Measurements from ENCODE around the gene NLGN4X.
A peak's percentile ranks its signal among the peaks of the same experiment; 100 is the strongest.

Gene NLGN4X

GRCh38 chrX:6228720-6229119, at the start of gene NLGN4X:
TSS of gene NLGN4X (minus strand) at chrX:6228867. CDS start at chrX:6151466, 77,401 bp downstream.
- DNase-seq, result peak; percentile 50

DNA sequence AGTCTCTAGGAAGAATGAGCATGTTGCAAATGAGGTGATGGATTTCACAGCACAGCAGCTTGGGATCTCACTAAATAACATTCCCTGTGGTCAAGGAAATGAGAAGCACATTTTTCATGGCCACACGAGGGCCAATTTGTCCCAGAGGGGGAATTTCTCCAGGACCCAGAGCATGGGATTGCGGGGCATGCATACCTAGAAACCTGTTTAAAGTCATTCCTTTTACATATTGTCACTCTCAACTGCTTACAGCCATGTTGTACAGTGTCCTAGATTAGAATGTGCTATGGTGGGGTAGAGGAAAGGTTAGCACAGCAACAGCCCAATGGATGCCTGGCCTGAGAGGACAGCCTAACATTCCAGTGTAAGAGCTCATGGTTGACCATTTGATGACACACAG, 37.4 kb upstream of the NLGN4X start:
- DNase-seq, result peak; percentile 46

DNA sequence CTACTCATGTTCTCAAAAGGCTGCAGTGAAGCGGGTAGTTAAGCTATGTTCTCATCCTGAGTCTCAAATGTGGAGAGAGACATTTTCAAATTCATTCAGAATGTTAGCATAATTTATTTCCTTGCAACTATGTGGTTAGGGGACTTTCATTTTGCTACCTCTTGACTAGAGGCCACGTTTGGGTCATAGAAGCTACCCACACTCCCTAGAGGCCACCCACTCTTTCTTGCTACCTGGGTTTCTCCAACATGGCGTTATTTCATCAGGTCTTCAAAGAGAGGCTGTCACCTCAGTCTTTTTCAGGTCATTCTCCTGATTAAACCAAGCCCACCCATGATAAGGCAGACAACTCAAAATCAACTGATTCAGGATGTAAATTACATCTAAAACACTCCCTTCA, 34.3 kb upstream of the NLGN4X start:
- DNase-seq, result no peak

- DNase-seq, result no peak
Measured at GRCh38 chrX:6257025-6257424, 28.4 kb upstream of the NLGN4X start.

- DNase-seq, result no peak
Measured at GRCh38 chrX:6244666-6245065, 16.0 kb upstream of the NLGN4X start.

DNA sequence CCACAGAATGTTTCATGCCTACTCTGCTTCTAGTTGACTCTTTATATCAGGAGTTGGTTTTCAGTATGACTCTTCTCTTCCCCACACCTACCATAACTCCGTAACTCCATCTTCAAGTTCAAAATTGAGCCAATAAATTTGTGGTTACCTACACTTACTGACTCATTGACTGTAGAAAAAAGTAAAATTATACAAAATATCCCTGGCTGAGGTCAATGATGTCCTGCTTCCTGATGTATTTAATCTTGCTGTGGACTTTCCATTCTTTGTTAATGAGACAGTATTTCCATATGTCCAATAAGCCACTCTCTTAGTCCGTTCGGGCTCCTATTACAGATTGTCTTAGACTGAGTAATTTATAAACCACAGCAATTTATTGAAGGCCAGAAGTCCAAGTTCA, 9.9 kb upstream of the NLGN4X start:
- no peak for DNase-seq

- DNase-seq, result no peak
Measured at GRCh38 chrX:6227935-6228334, 732 bp downstream of the NLGN4X start.

DNA sequence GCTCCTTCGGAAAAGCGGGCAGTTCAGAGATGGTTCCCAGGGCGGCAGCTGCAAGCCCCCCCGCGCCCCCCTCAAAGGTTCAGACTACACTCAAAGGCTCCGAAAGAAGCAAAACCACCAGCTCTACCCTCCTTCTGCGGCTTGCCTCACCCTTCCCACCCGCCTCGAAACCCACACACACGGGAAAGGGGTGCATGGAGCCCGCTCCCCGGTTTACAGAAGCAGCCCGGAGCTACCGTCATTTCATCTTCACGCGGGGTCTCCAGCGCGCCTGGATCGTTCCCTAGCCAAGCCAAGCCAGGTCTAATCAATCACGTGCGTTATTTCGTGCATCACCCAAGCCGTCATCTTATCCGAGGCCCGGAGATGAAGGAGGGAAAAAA, 1.2 kb downstream of the NLGN4X start:
- no peak for DNase-seq

- peak; percentile 58 for DNase-seq
Measured at GRCh38 chrX:6226596-6227452, 1.8 kb downstream of the NLGN4X start.

GRCh38 chrX:6225911-6226595, 2.6 kb downstream of the NLGN4X start:
- DNase-seq, result peak; percentile 67

GRCh38 chrX:6225288-6225910, 3.3 kb downstream of the NLGN4X start:
- DNase-seq, result no peak

- DNase-seq, result no peak
Measured at GRCh38 chrX:6223516-6223915, 5.2 kb downstream of the NLGN4X start.

- DNase-seq, result no peak
Measured at GRCh38 chrX:6210230-6210629, 18.4 kb downstream of the NLGN4X start.

GRCh38 chrX:6203462-6204215, 25.0 kb downstream of the NLGN4X start:
- DNase-seq, result no peak

GRCh38 chrX:6199486-6199885, 29.2 kb downstream of the NLGN4X start:
- no peak for DNase-seq

- DNase-seq, result no peak
Measured at GRCh38 chrX:6187256-6187655, 41.4 kb downstream of the NLGN4X start.

DNA sequence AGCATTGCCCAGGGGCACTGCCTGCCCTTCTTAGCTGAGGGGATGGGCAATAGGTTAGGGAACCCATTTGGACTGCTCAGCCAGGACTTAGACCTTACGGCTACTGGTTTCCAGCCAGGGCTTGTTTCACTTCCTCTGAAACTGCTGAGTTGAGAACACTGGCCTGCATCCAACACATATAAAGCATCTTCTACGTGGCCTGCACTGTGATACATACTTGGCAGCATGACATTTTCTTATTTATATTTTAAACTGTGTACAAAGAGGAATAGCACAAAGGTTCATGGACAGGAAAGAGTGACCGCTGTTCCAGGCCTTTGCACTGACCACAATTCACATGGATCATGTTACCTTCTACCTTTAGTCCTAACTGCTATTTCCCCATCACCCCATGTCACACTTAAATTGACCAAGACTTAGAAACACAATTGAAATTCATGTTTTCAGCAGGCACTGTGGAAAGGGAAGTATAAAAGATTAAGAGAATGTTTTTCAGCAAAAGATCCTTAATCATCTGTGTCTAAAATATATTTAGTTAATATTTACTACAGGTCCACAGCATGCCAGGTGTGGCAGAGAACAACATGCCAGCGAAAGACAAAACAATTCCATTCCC, 43.7 kb downstream of the NLGN4X start:
- DNase-seq, result no peak

DNA sequence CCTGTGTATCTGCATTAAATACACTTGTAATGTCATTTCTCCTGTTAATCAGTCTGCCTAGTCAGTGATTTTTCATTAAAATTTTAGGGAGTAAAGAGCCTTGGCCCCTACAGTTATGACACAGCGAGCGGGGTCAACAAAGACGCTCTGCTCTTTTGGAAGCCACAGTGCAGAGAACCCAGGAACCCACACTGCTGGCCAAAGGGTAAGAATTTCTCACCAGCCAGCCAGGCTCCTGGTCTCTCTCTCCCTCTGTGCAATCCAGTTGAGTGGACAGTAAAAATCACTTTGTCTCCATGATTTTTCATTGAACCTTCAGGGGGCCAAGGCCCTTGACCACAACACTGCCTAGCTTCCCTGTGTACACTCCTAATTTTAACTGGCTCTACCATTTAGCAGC, 52.8 kb downstream of the NLGN4X start:
- no peak for DNase-seq

GRCh38 chrX:6170424-6170823, 58.2 kb downstream of the NLGN4X start:
- no peak for DNase-seq

- no peak for DNase-seq
Measured at GRCh38 chrX:6169407-6169806, 59.3 kb downstream of the NLGN4X start.

DNA sequence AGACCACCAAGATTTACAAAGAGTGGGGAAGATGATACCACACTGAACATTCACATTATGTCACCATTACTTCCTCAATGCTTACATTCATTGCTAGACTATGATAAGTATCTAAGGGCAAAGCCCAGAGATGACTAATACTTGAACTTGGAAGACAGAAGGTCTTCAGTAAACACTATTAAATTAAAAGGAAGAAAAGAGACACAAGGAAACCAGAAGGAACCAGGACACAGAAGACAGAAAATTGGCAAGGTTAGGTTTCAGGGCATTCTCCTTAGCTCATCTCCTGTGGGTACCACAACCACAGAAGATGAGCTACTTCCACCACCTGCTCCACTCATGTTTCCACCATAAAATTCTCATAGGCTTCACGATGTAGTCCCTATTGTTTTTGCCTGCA, 64.9 kb downstream of the NLGN4X start:
- no peak for DNase-seq

- no peak for DNase-seq
Measured at GRCh38 chrX:6159468-6159867, 69.2 kb downstream of the NLGN4X start.

DNA sequence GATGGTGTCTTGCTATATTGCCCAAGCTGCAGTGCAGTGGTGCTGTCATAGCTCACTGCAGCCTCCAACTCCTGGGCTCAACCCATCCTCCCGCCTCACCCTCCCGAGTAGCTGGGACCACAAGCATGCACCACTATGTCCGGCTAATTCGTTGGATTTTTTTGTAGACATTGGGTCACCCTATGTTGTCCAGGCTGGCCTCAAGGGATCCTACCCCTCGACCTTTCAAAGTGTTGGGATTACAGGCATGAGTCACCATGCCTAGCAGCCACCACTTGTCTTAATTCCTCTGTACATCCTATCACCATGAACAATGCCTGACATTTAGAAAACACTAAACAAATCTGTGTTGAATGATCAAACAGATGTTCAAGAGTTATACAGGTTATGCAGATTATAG, 76.7 kb downstream of the NLGN4X start:
- DNase-seq, result peak; percentile 52

Measured in islet precursor cell (in vitro differentiated cells).